SK-N-MC (cell line): ENCODE data around the gene NPL.

ENCODE experiments used
- EZH2 ChIP-seq: fragments of 200-600 bp; sonication (generic); IDR thresholded peaks from one replicate; pipeline ENCODE4 v1.6.1; 2017; ENCODE audit warnings: antibody characterized with exemption
- POLR2AphosphoS5 ChIP-seq: IDR thresholded peaks from 2 replicates; pipeline ENCODE4 v1.6.1; 2012; ENCODE audit warnings: mild to moderate bottlenecking, low read depth, low read length, borderline replicate concordance

- TF ChIP-seq POLR2AphosphoS5, result no peak
- TF ChIP-seq EZH2, result no peak
Observed at GRCh38 chr1:182855911-182856310, 66.3 kb downstream of the NPL start.
